Measurements from ENCODE around the gene ZNHIT2. TPM values are rescaled to one million over a fixed set of nuclear protein-coding genes. Genes with fewer than 3 reads are reported as not detected.
"Not testable (repeated sequence)": the region's sequence is repeated elsewhere in the genome, so short reads cannot be mapped to it uniquely, and the experiment has no call there.

Gene ZNHIT2
- total and polyA plus RNA-seq, 2 experiments from 2014 or later, result 17.7 to 18.1 TPM

- Mint-ChIP-seq H3K27ac (peak overlapping the region; percentile 77; the same call in 1 of the 2 replicates), H3K36me3 (ENCODE audit: low read depth) (peaks cover 62% of the 10 kb centered on the region), H3K4me3 (peak overlapping the region; percentile 100), H3K4me1 (peaks cover 21% of the 10 kb centered on the region), H3K27me3 (ENCODE audit: insufficient read depth, low read depth, poor library complexity) (peaks cover 38% of the 10 kb centered on the region)
- not testable (repeated sequence) for H3K9me2 ChIP-seq (ENCODE audit: insufficient read depth); DNase-seq (ENCODE audit: low spot score); H3K9me3 Mint-ChIP-seq; H2AFZ ChIP-seq; ATAC-seq; H3K4me2 ChIP-seq; H3K4me3 ChIP-seq; H3K27me3 ChIP-seq (ENCODE audit: insufficient read depth)
- H3F3A ChIP-seq (replicated peaks; ENCODE audit: low read depth), result peaks cover 38% of the 10 kb centered on the region
- H3K27ac ChIP-seq (ENCODE audit: low read depth), result peak overlapping the region; percentile 56; the same call in 1 of the 2 replicates
- peaks cover 18% of the 10 kb centered on the region for H3K36me3 ChIP-seq (ENCODE audit: insufficient read depth)
- H4K20me1 ChIP-seq (replicated peaks; ENCODE audit: insufficient read depth), result peaks cover 13% of the 10 kb centered on the region
- H3K79me2 ChIP-seq (replicated peaks; ENCODE audit: insufficient read depth), result peaks cover 46% of the 10 kb centered on the region
- H3K4me1 ChIP-seq (ENCODE audit: insufficient read depth), result peaks cover 11% of the 10 kb centered on the region
Measured at GRCh38 chr11:65118891-65119669, 1.6 kb upstream of the ZNHIT2 start.

GRCh38 chr11:65118097-65118837, 766 bp upstream of the ZNHIT2 start:
- no peak for DNase-seq (ENCODE audit: low spot score)
- ATAC-seq, result no peak
- Histone ChIP-seq H3K27ac (ENCODE audit: low read depth) (peak overlapping the region; percentile 56), H3K27me3 (ENCODE audit: insufficient read depth) (no peaks in the 10 kb centered on the region), H3K9me2 (ENCODE audit: insufficient read depth) (no peaks in the 10 kb centered on the region), H3K79me2 (replicated peaks; ENCODE audit: insufficient read depth) (peaks cover 38% of the 10 kb centered on the region), H2AFZ (no peak overlapping the region), H4K20me1 (replicated peaks; ENCODE audit: insufficient read depth) (peaks cover 12% of the 10 kb centered on the region), H3F3A (replicated peaks; ENCODE audit: low read depth) (peaks cover 38% of the 10 kb centered on the region), H3K4me3 (no peak overlapping the region), H3K4me1 (ENCODE audit: insufficient read depth) (peaks cover 16% of the 10 kb centered on the region), H3K36me3 (ENCODE audit: insufficient read depth) (peaks cover 18% of the 10 kb centered on the region), H3K4me2 (no peak overlapping the region)
- Mint-ChIP-seq H3K4me1 (peaks cover 29% of the 10 kb centered on the region), H3K9me3 (no peaks in the 10 kb centered on the region; the same call in 1 of the 3 replicates), H3K36me3 (ENCODE audit: low read depth) (peaks cover 66% of the 10 kb centered on the region), H3K4me3 (peak overlapping the region; percentile 92), H3K27me3 (ENCODE audit: insufficient read depth, low read depth, poor library complexity) (peaks cover 41% of the 10 kb centered on the region), H3K27ac (peak overlapping the region; percentile 95)
- TF ChIP-seq ZNF331 (CRISPR knock-in tag; IDR thresholded peaks at IDR 0.05; ENCODE audit: low read depth) (no peak), POLR2AphosphoS5 (IDR thresholded peaks at IDR 0.05; ENCODE audit: low read depth) (no peak; the same call in 1 of the 2 replicates), STAT1 (IDR thresholded peaks at IDR 0.05; ENCODE audit: unreplicated experiment) (no peak), NANOG (IDR thresholded peaks at IDR 0.05; ENCODE audit: borderline replicate concordance) (no peak), ZNF114 (CRISPR knock-in tag; IDR thresholded peaks at IDR 0.05) (no peak), CREB1 (CRISPR knock-in tag; IDR thresholded peaks at IDR 0.05; ENCODE audit: low read depth) (no peak)
- TF ChIP-seq, protein P1, sequence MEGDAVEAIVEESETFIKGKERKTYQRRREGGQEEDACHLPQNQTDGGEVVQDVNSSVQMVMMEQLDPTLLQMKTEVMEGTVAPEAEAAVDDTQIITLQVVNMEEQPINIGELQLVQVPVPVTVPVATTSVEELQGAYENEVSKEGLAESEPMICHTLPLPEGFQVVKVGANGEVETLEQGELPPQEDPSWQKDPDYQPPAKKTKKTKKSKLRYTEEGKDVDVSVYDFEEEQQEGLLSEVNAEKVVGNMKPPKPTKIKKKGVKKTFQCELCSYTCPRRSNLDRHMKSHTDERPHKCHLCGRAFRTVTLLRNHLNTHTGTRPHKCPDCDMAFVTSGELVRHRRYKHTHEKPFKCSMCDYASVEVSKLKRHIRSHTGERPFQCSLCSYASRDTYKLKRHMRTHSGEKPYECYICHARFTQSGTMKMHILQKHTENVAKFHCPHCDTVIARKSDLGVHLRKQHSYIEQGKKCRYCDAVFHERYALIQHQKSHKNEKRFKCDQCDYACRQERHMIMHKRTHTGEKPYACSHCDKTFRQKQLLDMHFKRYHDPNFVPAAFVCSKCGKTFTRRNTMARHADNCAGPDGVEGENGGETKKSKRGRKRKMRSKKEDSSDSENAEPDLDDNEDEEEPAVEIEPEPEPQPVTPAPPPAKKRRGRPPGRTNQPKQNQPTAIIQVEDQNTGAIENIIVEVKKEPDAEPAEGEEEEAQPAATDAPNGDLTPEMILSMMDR (conservative IDR thresholded peaks at IDR 0.05; ENCODE audit: low read depth in 2 of 2), result no peak; a peak in 1 of 4 replicates
- TF ChIP-seq, protein P2, sequence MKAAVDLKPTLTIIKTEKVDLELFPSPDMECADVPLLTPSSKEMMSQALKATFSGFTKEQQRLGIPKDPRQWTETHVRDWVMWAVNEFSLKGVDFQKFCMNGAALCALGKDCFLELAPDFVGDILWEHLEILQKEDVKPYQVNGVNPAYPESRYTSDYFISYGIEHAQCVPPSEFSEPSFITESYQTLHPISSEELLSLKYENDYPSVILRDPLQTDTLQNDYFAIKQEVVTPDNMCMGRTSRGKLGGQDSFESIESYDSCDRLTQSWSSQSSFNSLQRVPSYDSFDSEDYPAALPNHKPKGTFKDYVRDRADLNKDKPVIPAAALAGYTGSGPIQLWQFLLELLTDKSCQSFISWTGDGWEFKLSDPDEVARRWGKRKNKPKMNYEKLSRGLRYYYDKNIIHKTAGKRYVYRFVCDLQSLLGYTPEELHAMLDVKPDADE (IDR thresholded peaks at IDR 0.05), result no peak

All from GM23338 (cell line).